ENCODE data around the gene RARA. TPM values are rescaled to one million over a fixed set of nuclear protein-coding genes. Genes with fewer than 3 reads are reported as not detected.
"Not testable (repeated sequence)": the region's sequence is repeated elsewhere in the genome, so short reads cannot be mapped to it uniquely, and the experiment has no call there.

RARA gene
- polyA plus RNA-seq, 1 donor from 2014 or later: 6.6 TPM

- Histone ChIP-seq H3K36me3 (ENCODE audit: insufficient read depth, low read length) (no peaks in the 10 kb centered on the region), H2AFZ (ENCODE audit: low read depth, low read length) (no peak overlapping the region), H3K27me3 (ENCODE audit: insufficient read depth, low read depth, low read length) (no peaks in the 10 kb centered on the region), H3K4me2 (ENCODE audit: low read length) (no peak overlapping the region), H4K20me1 (ENCODE audit: insufficient read depth) (no peaks in the 10 kb centered on the region), H3K9ac (ENCODE audit: low read length) (no peak overlapping the region), H3K4me3 (ENCODE audit: low read length) (no peak overlapping the region), H3K9me3 (ENCODE audit: low read length) (no peaks in the 10 kb centered on the region), H3K9me2 (ENCODE audit: insufficient read depth, low read length) (no peaks in the 10 kb centered on the region), H3K27ac (ENCODE audit: low read length) (no peak overlapping the region), H3K79me2 (replicated peaks; ENCODE audit: insufficient read depth, low read length) (no peaks in the 10 kb centered on the region), H3F3A (ENCODE audit: insufficient read depth, low read length, poor library complexity, severe bottlenecking) (no peaks in the 10 kb centered on the region)
- no peak for TF ChIP-seq MXI1 (conservative IDR thresholded peaks at IDR 0.05; ENCODE audit: poor library complexity, severe bottlenecking)
Observed at GRCh38 chr17:40374821-40375498, 66.0 kb downstream of the RARA start.

GRCh38 chr17:40375786-40376185 is 66.8 kb downstream of the RARA start:
- not testable (repeated sequence) for H3K4me3 ChIP-seq (ENCODE audit: low read length); H3K9ac ChIP-seq (ENCODE audit: low read length); H3K27ac ChIP-seq (ENCODE audit: low read length); H3K4me2 ChIP-seq (ENCODE audit: low read length); H3K9me3 ChIP-seq (ENCODE audit: low read length); H3K27me3 ChIP-seq (ENCODE audit: insufficient read depth, low read depth, low read length); H3K9me2 ChIP-seq (ENCODE audit: insufficient read depth, low read length); H3K79me2 ChIP-seq (replicated peaks; ENCODE audit: insufficient read depth, low read length); H3F3A ChIP-seq (ENCODE audit: insufficient read depth, low read length, poor library complexity, severe bottlenecking); H2AFZ ChIP-seq (ENCODE audit: low read depth, low read length); H3K36me3 ChIP-seq (ENCODE audit: insufficient read depth, low read length); H4K20me1 ChIP-seq (ENCODE audit: insufficient read depth)

GRCh38 chr17:40376541-40376940 is 67.6 kb downstream of the RARA start:
- not testable (repeated sequence) for H3K9me2 ChIP-seq (ENCODE audit: insufficient read depth, low read length); H4K20me1 ChIP-seq (ENCODE audit: insufficient read depth); H3K27ac ChIP-seq (ENCODE audit: low read length); H3K36me3 ChIP-seq (ENCODE audit: insufficient read depth, low read length); H3K4me2 ChIP-seq (ENCODE audit: low read length); H3K4me3 ChIP-seq (ENCODE audit: low read length); H3K79me2 ChIP-seq (replicated peaks; ENCODE audit: insufficient read depth, low read length); H3F3A ChIP-seq (ENCODE audit: insufficient read depth, low read length, poor library complexity, severe bottlenecking); H2AFZ ChIP-seq (ENCODE audit: low read depth, low read length); H3K9ac ChIP-seq (ENCODE audit: low read length); H3K27me3 ChIP-seq (ENCODE audit: insufficient read depth, low read depth, low read length); H3K9me3 ChIP-seq (ENCODE audit: low read length)

- no peak overlapping the region for H3K4me3 ChIP-seq (ENCODE audit: low read length)
- no peak overlapping the region for H3K9ac ChIP-seq (ENCODE audit: low read length)
- H2AFZ ChIP-seq (ENCODE audit: low read depth, low read length): no peak overlapping the region
- no peaks in the 10 kb centered on the region for H3F3A ChIP-seq (ENCODE audit: insufficient read depth, low read length, poor library complexity, severe bottlenecking)
- no peak overlapping the region for H3K27ac ChIP-seq (ENCODE audit: low read length)
- H3K36me3 ChIP-seq (ENCODE audit: insufficient read depth, low read length): no peaks in the 10 kb centered on the region
- H3K27me3 ChIP-seq (ENCODE audit: insufficient read depth, low read depth, low read length): no peaks in the 10 kb centered on the region
- TF ChIP-seq EZH2 (IDR thresholded peaks at IDR 0.05; ENCODE audit: borderline replicate concordance, insufficient read depth, low read length, poor library complexity, severe bottlenecking) (no peak), MXI1 (conservative IDR thresholded peaks at IDR 0.05; ENCODE audit: poor library complexity, severe bottlenecking) (no peak), TAF1 (IDR thresholded peaks at IDR 0.05; ENCODE audit: low read depth) (no peak), SMC3 (conservative IDR thresholded peaks at IDR 0.05; ENCODE audit: poor library complexity) (no peak), POLR2AphosphoS5 (IDR thresholded peaks at IDR 0.05) (no peak), RAD21 (conservative IDR thresholded peaks at IDR 0.05) (no peak), REST (IDR thresholded peaks at IDR 0.05; ENCODE audit: borderline replicate concordance) (no peak), EP300 (conservative IDR thresholded peaks at IDR 0.05; ENCODE audit: poor library complexity, severe bottlenecking) (no peak), CTCF (IDR thresholded peaks at IDR 0.05; ENCODE audit: poor library complexity, severe bottlenecking) (no peak)
- no peaks in the 10 kb centered on the region for H3K9me2 ChIP-seq (ENCODE audit: insufficient read depth, low read length)
- no peaks in the 10 kb centered on the region for H3K9me3 ChIP-seq (ENCODE audit: low read length)
- no peak overlapping the region for H3K4me2 ChIP-seq (ENCODE audit: low read length)
- no peaks in the 10 kb centered on the region for H4K20me1 ChIP-seq (ENCODE audit: insufficient read depth)
- H3K79me2 ChIP-seq (replicated peaks; ENCODE audit: insufficient read depth, low read length): no peaks in the 10 kb centered on the region
Observed at GRCh38 chr17:40377832-40378231, 68.9 kb downstream of the RARA start.
